ENCODE results near the gene CEP97.
A peak's percentile ranks its signal among the peaks of the same experiment; 100 is the strongest.

CEP97 gene

DNA sequence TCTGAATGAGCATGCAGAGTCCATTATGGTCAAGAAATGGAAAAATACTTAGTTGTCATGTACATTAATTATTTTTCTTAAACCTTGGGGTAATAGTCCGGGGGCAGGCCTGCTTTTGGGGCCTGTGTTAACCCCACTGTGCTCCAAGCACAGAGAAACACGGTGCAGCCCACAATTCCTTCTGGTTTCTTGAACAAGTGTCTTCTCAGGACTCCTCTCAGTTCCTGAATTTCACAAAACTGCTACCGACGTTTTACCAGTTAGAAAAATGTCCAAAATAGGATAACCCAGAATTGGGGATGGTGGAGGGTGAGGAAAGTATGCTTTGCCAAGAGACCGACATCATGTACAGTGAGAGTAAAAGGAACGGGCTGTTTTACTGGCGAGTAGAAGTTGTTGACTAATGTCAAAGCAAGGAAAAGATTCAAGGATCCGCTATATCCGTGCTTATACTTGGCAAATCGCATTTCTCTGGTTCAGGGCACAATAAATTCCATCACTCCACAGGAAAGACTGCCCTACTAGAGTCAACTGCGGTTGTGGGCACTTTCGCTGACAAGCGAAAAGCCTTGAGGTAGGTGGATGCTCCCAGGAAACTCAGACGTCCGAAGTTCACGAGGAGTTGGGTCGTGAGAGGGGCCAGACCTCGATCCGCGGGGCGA, 54.1 kb downstream of the CEP97 start:
- no peak for DNase-seq

DNA sequence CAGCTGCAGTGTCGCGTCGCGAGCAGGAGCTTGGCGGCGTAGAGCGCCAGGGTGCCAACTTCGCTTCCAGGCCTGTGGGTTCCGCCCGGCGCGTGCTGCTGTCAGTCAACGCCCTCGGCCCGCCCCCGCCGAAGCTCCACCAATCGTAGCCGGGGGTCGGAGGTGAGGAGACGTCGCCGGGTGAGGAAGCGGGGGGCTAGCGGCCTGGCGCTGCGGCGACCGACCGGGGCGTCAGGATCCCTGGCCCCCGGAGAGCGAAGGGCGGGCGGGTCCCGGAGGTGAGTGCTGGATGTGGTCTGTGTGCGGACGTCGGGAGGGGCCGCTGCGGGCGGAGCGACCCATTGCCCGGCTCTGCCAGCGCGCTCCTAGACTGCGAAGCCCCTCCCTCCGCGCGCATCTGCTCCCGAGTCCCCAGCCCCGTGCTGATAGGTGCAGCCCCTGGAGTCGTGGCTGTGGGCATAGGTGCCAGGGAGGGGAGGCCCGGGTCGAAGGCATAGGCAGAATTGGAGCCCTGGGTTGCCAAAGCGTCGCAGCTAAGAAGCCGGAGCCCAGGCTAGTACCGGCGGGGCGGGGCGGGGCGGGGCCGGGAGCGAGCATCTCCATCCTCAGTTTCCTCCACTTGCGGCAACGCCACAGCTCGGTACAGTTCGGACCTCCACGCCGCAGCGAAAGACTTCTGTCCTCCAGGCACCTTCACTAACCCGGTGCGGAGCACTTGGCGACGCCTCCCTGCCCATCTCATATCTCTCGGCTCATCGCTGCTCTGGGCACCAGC, 54.8 kb downstream of the CEP97 start, which contains the start of gene NXPE3:
TSS of gene NXPE3 (plus strand) at position 165 of the 775 bp plus-strand sequence. CDS start 6,386 bp downstream, outside the sequence.
- peak; percentile 91 to 95 for DNase-seq

DNA sequence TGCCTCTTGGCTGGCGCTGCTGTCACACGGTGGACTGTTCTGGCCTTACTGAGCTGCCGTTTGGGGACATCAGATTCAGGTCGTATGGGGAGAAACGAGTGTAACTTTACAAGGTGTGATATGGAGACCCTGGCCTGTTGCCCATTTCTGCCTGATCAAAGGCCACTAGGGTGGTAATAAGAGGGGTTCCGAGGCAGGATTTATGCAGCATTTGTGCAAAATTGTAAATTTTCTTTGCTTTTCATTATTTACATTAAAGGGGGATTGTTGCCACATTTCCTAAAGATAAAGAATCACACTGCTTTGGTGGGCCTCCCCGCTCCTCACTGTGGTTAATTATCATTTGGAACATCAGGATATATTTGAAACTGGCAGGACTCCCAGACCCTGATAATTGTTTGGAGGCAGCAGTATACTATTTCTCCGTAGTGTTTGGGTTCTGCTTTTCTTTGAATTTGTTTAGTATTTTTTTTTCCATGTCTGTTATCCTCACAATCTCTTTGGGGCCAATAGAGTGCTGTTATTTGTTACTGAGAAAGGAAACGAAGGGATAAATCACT, 55.5 kb downstream of the CEP97 start:
- DNase-seq, result no peak

DNA sequence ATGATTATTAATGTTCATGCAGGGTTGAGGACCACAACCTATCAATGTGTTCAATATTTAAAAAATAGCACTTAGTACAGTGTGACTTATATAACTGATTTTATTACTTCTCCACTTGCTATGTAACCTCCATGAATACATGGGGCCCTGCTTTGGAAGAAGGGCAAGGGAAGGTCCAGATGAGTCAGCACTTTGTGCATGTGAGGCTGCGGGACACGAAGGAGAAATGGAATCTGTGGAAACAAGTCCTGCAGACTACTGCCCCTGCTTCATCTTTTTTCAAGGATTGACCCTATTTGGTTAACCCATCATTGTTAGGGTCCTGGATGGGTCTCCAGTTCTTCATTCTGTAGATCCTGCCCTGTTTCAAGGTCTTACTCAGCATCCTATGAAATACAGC, 56.2 kb downstream of the CEP97 start:
- DNase-seq, result no peak

DNA sequence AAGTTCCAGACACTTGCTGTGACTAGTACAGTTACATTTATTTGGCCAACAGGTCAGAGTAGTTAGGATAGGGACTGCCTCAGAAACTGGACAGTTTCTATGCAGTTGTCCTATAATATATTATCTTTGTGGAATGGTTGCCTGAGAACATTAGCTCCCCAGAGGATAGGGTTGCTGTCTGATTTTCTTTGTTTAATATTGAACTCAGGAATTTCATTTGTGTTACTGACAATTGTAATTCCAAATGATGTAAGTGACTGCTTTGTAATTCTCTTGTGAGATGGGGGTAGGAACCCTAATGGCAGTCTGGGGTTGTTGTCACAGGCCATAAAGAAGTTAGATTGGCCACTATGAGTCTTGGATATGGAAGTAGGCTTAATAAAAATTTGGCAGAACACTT, 56.8 kb downstream of the CEP97 start:
- no peak for DNase-seq

DNA sequence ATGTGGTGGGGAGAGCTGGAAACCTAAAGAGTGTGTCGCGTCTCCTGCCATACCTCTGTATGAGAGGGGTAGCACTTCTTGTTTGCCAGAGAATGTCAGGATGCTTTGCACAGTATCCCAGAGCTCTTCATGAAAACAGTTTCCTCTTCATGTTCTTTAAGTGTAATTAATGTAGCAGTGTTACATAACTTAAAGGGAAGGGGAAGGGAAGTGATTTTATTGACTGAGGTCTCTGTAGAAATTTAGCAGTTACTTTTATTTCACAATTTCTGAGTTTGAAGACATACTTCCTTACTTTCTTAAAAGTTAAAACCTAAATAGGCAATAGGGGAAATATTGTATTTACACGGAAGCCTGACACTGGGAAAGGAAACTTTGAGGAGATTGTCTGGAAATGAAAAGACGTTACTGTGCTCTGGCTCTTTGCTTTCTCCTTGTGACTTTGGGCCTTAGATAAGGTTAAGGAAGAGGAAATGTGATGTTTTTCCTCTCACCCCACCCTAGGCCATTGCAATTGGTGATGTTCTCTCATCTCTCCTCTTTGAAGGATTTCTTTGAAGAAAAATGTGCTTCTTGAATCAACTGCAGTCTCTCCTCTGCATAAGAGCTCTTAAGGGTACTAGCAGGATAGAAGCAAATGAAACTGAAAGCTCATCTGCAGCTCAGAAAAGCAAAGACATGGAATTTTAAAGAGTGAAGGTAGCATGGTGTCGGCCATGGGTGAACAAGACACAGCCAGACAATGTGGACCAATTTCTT, 60.6 kb downstream of the CEP97 start:
- no peak for DNase-seq

DNA sequence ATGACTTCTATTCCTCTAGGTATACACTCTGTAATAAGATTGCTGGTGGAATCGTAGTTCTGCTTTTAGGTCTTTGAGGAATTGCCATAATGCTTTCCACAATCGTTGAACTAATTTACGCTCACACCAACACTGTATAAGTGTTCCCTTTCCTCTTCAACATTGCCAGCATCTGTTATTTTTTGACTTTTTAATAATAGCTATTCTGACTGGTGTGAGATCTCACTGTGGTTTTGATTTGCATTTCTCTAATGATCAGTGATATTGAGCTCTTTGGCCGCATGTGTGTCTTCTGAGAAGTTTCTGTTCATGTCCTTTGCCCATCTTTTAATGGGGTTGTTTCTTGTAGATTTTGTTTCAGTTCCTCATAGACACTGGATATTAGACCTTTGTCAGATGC, 67.4 kb downstream of the CEP97 start:
- DNase-seq, result no peak

DNA sequence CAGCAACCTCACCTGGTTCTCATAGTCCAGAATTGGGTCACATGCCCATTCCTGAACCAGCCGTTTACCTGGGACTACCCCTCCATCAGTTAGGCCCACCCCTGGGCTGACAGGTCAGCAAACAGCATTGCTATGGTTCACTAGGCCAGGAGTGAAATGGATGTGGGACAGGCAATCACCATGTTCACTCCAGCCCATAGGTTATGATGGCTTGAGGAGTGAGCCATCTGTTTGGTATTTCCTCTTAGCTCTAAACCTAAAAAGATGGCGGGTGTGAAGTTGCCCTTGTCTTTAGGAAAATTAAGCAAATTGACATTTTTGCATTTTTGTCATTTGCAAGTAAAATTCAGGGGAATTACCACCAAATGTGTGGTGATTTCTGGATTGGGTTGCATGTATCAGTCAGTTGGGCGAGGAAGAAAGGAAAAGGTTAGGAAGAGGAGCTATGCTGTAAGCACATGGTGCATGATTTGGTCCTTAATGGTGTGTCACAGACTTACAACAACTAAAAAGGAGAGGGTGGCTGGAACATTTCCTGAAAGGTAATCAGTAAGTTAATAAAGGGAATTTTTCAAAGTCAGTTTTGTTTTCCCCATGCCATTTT, 71.8 kb downstream of the CEP97 start:
- DNase-seq, result no peak

DNA sequence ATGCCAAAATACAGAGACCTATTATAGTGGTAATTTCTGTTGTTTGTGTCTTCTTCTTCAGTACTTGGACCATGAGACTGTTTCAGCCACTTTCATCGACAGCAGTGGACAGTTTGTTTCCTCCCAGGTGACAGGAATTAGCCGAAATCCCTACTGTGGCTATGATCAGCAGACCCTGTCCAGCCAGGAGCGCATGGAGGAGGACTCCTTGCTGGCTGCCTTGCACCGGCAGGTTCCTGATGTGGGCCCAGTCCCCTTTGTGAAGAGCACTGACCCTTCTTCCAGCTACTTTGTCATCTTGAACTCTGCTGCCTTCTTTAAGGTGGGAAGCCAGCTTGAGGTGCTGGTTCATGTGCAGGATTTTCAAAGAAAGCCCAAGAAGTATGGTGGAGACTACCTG, 76.8 kb downstream of the CEP97 start:
- no peak for DNase-seq

DNA sequence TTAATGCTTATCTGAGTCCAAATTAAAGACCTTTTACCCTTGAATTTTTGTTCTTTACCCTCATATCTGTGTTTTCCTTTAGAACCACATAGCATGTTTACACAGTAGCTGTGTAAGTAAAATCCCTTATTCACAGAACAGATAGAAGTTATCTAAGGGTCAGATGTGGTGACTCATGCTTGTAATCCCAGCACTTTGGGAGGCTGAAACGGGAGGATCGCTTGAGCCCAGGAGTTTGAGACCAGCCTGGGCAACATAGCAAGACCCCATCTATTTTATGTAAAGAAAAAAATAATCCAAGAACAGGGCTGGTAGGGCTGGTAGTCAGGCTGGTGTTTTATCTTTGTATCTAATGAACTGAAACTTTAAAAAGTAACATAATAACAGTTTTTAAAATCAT, 77.8 kb downstream of the CEP97 start:
- DNase-seq, result no peak

DNA sequence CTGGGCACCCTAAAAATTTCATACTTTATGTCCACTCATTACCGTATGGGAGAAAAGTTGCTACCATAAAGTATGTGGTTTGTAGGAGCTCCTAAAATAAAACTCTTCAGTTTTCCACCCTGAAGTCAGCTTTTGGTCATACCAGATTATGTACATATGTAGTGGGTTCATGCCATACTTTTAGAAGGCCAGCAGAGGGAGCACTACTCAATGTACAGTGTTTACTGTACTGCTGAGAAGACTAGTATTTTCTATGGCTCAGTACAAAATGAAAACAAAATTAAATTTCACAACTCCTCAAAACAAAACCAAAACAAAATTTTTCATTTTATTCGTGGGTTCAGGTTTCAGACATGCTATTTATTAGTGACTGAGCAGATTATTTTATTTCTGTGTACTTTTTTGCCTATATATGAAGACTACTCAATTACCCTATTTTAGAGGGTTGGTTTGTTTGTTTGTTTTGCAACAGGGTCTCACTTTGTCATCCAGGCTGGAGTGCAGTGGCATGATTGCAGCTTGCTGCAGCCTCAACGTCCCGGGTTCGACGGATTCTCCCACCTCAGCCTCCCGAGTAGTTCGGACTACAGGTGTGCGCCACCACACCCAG, 78.9 kb downstream of the CEP97 start:
- DNase-seq, result peak; percentile 50 to 67

DNA sequence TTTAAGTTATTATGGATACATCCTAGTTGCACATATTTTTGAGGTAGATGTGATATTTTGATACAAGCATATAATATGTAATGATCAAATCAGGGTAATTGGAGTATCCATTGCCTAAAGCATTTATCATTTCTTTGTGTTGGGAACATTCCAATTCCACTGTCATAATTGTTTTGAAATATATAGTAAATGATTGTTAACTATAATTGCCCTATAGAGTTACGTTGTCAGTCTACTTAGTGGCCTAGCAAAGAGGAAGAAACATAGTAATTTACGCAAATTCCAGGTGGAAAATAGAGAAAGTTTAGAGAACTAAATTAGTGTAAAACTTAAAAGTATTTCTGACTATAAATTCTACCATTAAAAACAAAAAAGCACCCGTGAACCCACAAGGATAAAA, 79.5 kb downstream of the CEP97 start:
- no peak for DNase-seq

DNA sequence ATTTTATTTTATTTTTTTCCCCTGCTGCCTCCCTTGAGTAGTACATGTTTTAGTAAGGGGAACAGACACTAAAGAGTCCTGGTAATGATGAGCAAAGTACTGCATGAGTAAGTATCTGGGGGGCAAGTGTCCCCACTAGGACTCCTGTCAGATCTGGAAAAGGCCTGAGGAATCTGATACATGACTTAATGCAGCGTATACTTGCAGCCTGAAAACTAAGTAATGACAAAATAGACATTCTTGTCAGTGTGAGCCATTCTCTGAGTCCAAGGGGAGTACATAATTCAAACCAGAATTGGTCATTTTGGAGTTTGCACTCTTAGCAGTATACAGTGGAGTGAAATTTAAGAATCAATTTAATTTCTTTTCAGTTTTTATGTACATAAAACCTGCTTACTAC, 82.1 kb downstream of the CEP97 start:
- DNase-seq, result no peak

DNA sequence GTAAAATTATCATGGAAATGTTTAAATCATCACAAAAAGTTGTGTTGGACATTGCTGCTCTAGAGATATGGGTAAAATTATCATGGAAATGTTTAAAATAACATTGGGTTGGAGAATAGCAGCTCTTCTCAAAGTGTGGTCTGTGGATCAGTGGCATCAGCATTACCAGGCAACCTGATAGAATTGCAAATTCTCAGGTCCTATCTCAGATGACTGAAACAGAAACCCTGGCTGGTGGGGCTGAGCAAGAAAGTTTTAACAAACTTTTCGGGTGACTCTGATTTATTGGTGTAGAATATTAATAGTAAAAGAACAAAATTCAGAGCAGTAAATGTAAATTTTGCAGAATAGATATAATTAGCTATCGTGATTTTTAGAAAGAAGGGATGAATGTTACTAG, 83.5 kb downstream of the CEP97 start:
- no peak for DNase-seq

DNA sequence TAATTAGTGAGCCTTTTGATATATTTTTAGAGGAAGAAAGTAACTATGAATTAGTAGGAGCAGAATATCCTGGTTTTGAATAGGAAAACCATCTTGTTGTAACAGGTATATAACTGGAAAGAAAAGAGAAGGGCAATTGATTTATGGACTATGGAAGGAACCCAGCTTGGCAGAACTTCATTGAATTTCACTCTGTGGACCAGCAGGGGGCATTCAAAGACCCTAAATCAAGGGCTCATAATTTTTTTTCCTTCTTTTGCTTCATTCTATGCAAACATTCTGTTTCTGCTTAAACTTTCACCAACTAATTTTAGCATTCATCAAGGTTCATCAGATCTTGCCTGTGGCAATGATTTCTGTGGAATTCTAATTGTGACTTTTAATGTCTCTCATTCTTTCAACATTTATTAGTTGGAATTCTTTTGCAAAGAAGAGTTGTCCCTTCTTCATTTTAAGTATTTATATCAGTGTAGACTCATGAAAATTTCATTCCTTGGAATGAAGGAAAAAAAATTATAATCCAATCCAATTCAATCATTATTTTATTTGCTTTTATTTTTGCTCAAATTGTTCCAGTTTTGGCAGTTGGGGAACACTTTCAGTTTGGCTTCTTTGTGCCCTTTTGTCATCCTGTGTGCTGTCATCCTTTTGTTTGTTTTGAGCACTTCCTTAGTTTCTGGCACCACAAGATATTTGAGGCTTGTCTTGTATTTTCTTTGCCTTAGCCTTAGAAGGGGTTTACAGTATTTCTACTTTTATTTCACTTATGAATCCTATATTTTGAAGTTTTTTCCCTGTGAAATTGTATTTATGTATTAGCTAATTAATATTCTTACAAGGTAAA, 85.0 kb downstream of the CEP97 start:
- peak; percentile 25 to 59 for DNase-seq

DNA sequence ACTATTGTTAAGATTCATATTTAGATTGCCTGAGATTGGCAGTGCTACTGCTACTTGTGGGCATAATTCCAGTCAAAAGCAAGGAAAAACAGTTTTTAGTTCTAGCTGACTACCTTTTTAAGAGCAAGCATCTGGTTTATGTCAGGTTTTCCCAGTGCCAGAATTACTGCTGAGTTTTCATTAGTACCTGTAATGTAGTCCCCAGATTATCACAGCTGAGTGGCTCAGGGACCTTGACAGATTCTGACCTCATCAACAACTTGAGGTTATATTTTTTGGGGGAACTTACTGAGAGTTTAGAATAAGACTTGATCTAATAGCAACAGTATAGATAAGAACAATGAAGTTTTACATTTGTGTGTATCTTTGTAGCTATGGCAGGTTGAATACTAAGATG, 85.6 kb downstream of the CEP97 start:
- DNase-seq, result no peak

DNA sequence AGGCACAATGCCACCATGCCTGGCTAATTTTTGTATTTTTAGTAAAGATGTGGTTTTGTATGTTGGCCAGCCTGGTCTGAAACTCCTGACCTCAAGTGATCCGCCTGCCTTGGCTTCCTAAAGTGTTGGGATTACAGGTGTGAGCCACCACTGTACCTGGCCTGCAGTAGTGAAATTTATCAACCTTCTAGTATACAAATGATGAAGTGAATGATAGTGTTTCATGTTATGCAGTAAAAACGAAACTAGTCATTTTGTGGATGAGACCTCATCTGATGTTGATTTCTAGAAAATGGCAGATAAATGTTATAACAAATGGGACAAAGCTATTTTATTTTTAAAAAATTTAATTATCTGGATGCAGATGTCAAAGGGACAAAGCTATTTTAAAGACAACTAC, 87.5 kb downstream of the CEP97 start:
- DNase-seq, result no peak

DNA sequence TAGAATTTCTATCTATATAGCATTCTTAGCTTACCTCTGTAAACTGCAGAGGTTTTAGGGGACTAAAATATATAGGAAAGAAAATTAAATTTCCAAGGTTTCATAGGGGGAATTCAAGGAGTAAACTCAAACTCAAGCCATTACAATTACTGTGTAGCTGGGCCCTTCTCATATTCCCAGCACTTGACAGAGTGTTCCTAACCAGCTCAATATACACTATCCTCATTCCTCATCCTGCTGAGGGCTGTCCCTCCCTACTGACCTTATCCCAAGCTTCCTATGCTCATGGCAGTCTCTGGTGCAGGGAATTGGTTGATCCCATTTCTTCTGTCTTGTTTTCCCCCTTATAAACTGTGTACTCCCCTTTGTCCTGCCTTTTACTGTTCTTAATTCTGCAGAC, 88.5 kb downstream of the CEP97 start:
- no peak for DNase-seq

DNA sequence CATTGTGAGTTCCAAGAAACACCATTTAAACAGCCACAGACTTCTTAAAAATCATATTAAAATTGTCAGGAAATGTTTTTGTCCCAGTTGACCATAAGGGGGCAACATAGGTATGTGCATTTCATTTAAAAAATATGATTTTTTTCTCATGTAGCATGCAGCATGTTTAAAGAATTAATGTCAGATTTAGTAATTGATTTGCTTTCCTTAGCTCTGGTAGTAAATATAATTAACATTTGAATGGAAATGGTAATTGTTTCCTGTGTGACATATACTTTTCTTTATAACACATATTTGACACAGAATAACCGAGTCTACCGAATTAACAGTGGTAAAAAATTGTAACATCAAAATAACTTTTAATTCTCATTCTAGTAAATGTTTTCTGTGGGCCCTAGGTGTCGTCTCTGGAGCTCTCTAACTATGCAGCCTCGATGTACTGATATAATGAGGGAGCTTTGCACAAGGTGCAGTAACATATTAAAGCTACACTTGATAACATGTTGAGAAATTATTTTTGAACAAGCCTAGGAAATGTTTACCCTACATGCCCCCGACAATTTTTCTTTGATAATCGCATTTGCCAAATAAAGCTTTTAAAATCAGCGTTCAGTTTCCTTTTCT, 89.5 kb downstream of the CEP97 start:
- DNase-seq, result no peak

DNA sequence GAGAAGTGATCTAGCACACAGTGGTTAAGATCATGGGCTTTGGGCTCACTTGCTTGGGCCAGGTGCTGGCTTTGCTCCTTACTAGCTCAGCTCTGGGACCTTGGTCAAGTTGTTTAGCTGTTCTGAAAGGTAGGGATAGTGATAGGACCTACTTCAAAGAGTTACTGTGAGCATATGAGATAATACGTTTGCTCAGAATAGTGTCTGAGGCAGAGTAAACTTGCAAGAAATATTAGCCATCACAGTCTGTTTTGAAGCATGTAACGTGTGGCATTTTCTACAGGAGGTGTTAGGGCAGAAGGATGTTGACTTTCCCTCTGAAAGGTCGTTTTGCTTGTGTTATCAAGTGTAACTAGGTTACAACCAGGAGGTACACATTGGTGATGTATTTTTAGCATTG, 90.4 kb downstream of the CEP97 start:
- no peak for DNase-seq
